ENCODE data around the gene CFTR. TPM values are rescaled to one million over a fixed set of nuclear protein-coding genes. Genes with fewer than 3 reads are reported as not detected.

The CFTR gene
- total RNA-seq (2013; cell fraction: nucleolus; rRNA removed) = 2.9 and 4.6 TPM in 2 replicates
- total RNA-seq (2014; rRNA removed) = 0.17 TPM in 1 of 2 replicates, not detected in the other
- total RNA-seq (2014; rRNA removed; fragmentation: Illumina TruSeq; extraction: Trizol) = 0.04 TPM in 1 of 2 replicates, not detected in the other
- 0.21 and 0.37 TPM in 2 replicates for total RNA-seq (2021)
- polyA plus RNA-seq (2011; ENCODE audit: low read depth) = not detected
- 2.3 and 3.4 TPM in 2 replicates for polyA plus RNA-seq (2011; rRNA removed)
- 0.95 and 1.0 TPM in 2 replicates for polyA plus RNA-seq (2011; cell fraction: cytosol; rRNA removed)
- 1.7 and 1.8 TPM in 2 replicates for polyA plus RNA-seq (2011; cell fraction: nucleus; rRNA removed)
- polyA plus RNA-seq (2012) = 0.03 TPM in 1 of 2 replicates, not detected in the other
- 0.10 and 0.44 TPM in 2 replicates for polyA plus RNA-seq (2014; fragmentation: Illumina TruSeq; extraction: Trizol)
- under 1 TPM in 1 of 2 experiments, not detected in 1; 0.02 TPM for polyA plus RNA-seq (2014; fragmentation: Nextera tagmentation; extraction: Ambion mirVana)
- polyA plus RNA-seq (2014; rRNA removed) = 0.26 TPM in 1 of 2 replicates, not detected in the other
- polyA plus RNA-seq (2016; fragmentation: Nextera tagmentation; extraction: Ambion mirVana) = under 1 TPM; 0.23 to 0.63 TPM
- 4.1 and 4.6 TPM in 2 replicates for polyA minus RNA-seq (2011; rRNA and poly(A)+ RNA removed)
- polyA minus RNA-seq (2011; cell fraction: cytosol; rRNA and poly(A)+ RNA removed) = 0.67 and 1.2 TPM in 2 replicates
- polyA minus RNA-seq (2011; cell fraction: nucleus; rRNA and poly(A)+ RNA removed) = 3.3 TPM in 2 replicates
- Bru-seq, nascent RNA = percentile 33 among the genes with signal in this experiment
- BruChase-seq, experiment 1, labeled RNA remaining after a 6-hour chase = percentile 25 among the genes with signal in this experiment
- percentile 27 among the genes with signal in this experiment for BruChase-seq, experiment 2, labeled RNA remaining after a 2-hour chase
- long read RNA-seq, experiment 1, partial matches to known transcripts = 0 of 1 reads
- long read RNA-seq, experiment 1, other reads (novel, unspliced or antisense) = 1 of 1 reads
- long read RNA-seq, experiment 2, partial matches to known transcripts = 1 of 2 reads
- long read RNA-seq, experiment 2, other reads (novel, unspliced or antisense) = 1 of 2 reads

DNA sequence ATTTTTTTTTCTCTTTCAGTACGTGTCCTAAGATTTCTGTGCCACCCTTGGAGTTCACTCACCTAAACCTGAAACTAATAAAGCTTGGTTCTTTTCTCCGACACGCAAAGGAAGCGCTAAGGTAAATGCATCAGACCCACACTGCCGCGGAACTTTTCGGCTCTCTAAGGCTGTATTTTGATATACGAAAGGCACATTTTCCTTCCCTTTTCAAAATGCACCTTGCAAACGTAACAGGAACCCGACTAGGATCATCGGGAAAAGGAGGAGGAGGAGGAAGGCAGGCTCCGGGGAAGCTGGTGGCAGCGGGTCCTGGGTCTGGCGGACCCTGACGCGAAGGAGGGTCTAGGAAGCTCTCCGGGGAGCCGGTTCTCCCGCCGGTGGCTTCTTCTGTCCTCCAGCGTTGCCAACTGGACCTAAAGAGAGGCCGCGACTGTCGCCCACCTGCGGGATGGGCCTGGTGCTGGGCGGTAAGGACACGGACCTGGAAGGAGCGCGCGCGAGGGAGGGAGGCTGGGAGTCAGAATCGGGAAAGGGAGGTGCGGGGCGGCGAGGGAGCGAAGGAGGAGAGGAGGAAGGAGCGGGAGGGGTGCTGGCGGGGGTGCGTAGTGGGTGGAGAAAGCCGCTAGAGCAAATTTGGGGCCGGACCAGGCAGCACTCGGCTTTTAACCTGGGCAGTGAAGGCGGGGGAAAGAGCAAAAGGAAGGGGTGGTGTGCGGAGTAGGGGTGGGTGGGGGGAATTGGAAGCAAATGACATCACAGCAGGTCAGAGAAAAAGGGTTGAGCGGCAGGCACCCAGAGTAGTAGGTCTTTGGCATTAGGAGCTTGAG is at the start of gene CFTR:
CFTR (plus strand) TSS at position 801 of the 830 bp plus-strand sequence. CDS start 70 bp downstream, outside the sequence.
- no peaks in the 10 kb centered on the region for H3K79me2 ChIP-seq (ENCODE audit: control insufficient read depth, insufficient read depth, low read length)
- H3K9me3 ChIP-seq (replicated peaks; ENCODE audit: control insufficient read depth, insufficient read depth, low read length) = no peaks in the 10 kb centered on the region
- ATAC-seq (peak; percentile 42), FAIRE-seq (no peak), DNase-seq (ENCODE audit: low read depth, low spot score) (no peak)
- RAD21 ChIA-PET (ENCODE audit: unreplicated experiment) = interaction anchor here (1.1 to 2.0 kb wide), 2 partner anchors 20 kb away, joined by 3 to 7 read pairs; no protein-coding TSS in a partner anchor
- no TSS peak for BruUV-seq (replicated peaks)
- no peak within 1 kb of the TSS for H3K4me2 ChIP-seq (ENCODE audit: control insufficient read depth, insufficient read depth)
- SMC1A ChIA-PET (ENCODE audit: uncharacterized antibody, unreplicated experiment) = interaction anchor here (0.9 to 3.2 kb wide), 3 partner anchors 16 to 79 kb away, joined by 3 to 17 read pairs (median 4); no protein-coding TSS in a partner anchor
- no peak within 1 kb of the TSS for H2AFZ ChIP-seq (ENCODE audit: control insufficient read depth, low read depth, low read length)
- no peaks in the 10 kb centered on the region for H4K20me1 ChIP-seq (ENCODE audit: control insufficient read depth, insufficient read depth)
- H3K36me3 ChIP-seq (ENCODE audit: control insufficient read depth in 2 of 2, insufficient read depth in 2 of 2, low read length in 1 of 2) = no peaks in the 10 kb centered on the region
- CTCF ChIA-PET = interaction anchor here (1.1 to 1.9 kb wide), 4 partner anchors 9 to 79 kb away, joined by 3 to 14 read pairs (median 4); no protein-coding TSS in a partner anchor
- peaks cover 0 to 6% of the 10 kb centered on the region in 2 experiments; a peak in 2 of 4 replicates for H3K27me3 ChIP-seq (replicated peaks in 1 of 2; ENCODE audit: control insufficient read depth in 2 of 2, insufficient read depth in 2 of 2, low read length in 1 of 2)
- no peak within 1 kb of the TSS for H3K27ac ChIP-seq (ENCODE audit: control insufficient read depth, insufficient read depth)
- TF ChIP-seq, protein P1, sequence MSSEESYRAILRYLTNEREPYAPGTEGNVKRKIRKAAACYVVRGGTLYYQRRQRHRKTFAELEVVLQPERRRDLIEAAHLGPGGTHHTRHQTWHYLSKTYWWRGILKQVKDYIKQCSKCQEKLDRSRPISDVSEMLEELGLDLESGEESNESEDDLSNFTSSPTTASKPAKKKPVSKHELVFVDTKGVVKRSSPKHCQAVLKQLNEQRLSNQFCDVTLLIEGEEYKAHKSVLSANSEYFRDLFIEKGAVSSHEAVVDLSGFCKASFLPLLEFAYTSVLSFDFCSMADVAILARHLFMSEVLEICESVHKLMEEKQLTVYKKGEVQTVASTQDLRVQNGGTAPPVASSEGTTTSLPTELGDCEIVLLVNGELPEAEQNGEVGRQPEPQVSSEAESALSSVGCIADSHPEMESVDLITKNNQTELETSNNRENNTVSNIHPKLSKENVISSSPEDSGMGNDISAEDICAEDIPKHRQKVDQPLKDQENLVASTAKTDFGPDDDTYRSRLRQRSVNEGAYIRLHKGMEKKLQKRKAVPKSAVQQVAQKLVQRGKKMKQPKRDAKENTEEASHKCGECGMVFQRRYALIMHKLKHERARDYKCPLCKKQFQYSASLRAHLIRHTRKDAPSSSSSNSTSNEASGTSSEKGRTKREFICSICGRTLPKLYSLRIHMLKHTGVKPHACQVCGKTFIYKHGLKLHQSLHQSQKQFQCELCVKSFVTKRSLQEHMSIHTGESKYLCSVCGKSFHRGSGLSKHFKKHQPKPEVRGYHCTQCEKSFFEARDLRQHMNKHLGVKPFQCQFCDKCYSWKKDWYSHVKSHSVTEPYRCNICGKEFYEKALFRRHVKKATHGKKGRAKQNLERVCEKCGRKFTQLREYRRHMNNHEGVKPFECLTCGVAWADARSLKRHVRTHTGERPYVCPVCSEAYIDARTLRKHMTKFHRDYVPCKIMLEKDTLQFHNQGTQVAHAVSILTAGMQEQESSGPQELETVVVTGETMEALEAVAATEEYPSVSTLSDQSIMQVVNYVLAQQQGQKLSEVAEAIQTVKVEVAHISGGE (CRISPR knock-in tag; IDR thresholded peaks at IDR 0.05) = no peak
- TF ChIP-seq IKZF1 (conservative IDR thresholded peaks at IDR 0.05) = peak; percentile 47; the same call in 1 of the 2 replicates
- intact Hi-C loops (cut with micrococcal nuclease; ENCODE audit: unreplicated experiment) = no loop called here
- H3K4me3 ChIP-seq = no peak within 1 kb of the TSS
- in situ Hi-C loops (cut with MboI) = no loop called here
- H3K4me1 ChIP-seq (ENCODE audit: control insufficient read depth, insufficient read depth, low read length) = no peaks in the 10 kb centered on the region
- WGBS (ENCODE audit: insufficient coverage, insufficient replicate concordance, low lambda C conversion rate, missing lambda C conversion rate) = 47% methylated on average over 28 of the region's 45 CpGs
- POLR2A ChIA-PET = interaction anchor here (1.1 kb wide), 1 partner anchor 9 kb away, joined by 3 read pairs; no protein-coding TSS in a partner anchor
- H3K9ac ChIP-seq (ENCODE audit: control insufficient read depth, insufficient read depth, low read length) = no peak within 1 kb of the TSS

All from GM12878 (cell line).